NCI-H2196 treated with DMSO at 0.1 percent for 48 hours (cell line): ENCODE data around the gene PDE4D.
A peak's percentile ranks its signal among the peaks of the same experiment; 100 is the strongest.
"Not testable (repeated sequence)": the region's sequence is repeated elsewhere in the genome, so short reads cannot be mapped to it uniquely, and the experiment has no call there.

ENCODE experiments used
- DNase-seq: peaks from one replicate; lab custom pipeline; 2025; ENCODE audit not compliant: unreplicated experiment; lab: John Stamatoyannopoulos, UW

The PDE4D gene

GRCh38 chr5:59711310-59711709 is 182.2 kb downstream of the PDE4D start:
- DNase-seq, result no peak

DNA sequence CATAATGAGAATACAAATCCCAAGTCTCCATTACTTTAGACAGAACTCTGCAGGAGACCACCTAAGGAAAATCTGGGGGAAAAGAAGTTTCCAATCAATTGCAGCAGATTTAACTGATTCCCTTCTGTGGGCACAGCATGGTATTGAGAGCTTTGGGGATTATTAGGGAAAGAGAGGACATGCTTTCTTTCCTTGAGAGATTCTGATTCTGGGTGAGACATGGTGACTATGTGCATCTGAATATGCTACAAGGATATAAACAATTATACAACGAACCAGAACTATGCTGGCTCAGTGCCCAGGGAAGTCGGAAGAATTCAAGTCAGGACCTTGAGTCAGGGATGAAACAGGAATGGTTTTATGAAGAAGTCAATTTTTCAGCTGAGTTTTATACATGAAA is 183.7 kb downstream of the PDE4D start:
- DNase-seq, result no peak

- no peak for DNase-seq
These were observed 184.1 kb downstream of the PDE4D start for GRCh38 chr5:59709346-59709821.

GRCh38 chr5:59704936-59705335 is 188.6 kb downstream of the PDE4D start:
- no peak for DNase-seq

DNA sequence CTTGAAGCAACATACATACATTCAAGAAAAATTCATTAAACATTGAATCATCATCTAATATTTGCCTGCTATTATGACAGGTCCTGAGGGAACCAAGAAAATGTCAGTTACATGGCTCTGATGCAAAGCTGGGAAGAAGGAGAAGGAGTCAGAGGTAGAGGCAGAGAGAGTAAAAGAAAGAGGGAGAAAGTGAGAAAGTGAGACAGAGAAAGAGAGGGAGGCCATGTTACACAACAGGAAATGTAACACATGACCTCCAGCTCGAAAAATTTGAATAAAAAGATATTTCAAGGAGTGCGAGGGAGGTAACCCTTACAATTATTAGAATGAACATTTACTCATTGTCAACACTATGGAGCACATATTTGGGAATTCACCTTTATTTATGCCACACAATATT is 189.7 kb downstream of the PDE4D start:
- no peak for DNase-seq

DNA sequence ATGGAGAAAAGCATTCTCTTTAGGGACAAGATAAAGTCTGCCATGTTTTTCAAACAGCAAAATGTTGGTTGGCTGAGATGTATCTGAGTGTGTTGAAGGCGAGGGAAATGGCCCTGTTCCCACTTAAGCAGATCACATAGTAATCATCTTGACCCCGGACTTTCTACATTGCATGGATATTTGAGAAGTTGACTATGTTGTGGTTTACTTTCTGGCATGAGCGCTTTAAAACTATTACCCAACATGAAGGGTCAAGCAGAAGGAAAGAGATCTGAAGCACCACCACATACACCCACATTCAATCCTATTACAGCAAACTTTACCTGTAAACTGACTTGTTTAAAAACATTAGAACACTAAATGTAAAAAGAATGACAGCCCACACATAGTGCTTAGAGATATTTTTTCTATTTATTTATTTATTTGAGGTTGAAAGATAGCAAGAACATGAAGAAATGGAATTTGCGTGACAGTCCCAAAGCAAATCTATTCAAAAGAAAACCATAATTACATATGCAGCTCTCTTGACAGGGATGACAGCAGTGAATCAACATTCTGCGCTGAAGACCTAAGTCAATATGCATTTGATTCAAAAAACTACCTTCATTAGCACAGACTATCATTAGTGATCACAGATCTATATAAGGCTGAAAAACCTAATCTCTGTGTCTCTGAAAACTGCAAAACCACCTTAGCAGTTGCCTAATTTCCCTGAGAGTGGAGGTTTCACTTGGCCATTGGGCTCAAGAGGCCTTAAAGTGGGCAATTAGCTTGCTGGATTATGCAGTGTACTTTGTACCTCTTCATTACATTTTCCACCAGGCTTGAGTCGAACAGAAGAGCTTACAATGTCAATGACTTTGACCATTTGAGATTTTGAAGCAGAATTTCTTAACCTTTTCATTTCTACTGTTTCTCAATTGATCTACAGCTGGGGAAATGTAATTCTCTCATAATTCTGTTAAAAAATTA is 195.0 kb downstream of the PDE4D start:
- no peak for DNase-seq

DNA sequence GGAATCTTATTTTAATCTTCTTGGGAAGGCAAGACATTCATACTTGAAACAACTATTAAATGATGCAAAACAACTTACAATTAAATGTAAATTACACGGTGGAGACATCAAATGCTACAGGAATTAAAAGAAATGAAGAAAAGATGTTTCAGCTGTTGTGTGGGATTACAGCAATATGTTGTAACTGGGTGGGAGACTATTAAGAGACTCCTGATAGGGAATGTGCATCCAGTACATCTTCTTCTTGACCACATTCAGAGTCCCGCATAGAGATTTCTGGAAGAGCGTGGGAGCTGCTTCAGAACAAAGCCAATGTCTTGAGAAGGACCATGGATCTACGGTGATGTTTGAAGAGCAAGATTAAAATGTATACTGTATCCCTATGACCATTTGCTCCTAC is 199.1 kb downstream of the PDE4D start:
- DNase-seq, result no peak

DNA sequence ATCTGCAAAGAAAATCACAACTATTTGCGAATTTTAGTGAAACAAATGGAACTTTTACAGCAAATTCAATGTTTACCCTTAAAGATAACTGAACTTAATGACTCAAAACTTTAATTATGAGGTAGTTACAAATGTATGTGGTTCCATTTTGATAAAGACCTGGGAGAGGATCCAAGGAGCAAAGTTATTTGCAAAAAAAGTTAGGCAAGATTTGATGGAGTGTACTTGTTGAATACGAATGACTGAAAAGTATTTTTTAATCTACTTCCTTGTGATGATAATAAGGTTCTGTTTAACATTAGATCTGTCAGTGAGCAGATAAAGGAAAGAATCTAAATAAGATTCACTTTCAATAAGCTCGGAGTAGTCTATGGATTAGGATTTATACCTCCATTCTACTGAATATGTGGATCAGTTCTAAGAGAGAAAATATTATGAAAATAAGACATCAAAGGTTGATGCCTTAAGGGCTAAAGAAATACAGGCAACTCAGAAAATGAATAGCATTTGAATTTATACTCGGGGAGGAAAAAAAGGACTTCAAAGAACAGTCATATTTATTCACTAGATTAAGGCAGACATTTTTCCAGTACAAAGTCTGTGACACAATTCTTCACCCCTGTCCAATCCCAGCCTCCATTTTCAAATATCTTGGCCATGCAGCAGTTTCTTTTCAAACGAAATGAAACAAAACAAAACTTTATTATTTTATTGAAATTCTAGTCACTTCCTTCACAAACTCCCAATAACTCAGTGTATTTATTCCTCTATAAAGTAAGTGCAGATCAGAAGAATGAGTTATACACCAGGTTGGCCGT is 199.8 kb downstream of the PDE4D start:
- DNase-seq, result no peak

DNA sequence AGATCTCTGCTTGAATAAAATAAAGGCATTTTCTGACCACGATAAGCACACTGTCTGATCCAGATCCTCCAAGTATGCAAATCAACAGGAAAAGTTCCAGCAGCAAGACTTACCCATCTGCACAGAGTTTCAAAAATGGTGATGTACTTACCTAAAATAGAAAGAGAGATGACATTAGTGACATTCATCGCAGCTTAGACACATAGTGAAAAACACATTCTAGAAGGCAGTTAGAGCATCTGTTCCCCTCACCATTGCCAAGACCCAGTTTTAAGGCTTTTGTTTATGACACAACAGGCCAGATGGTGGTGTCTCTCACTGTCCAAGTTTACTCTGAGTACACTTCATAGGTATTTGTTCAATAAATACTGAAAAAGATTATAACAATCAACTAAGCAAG is 207.7 kb downstream of the PDE4D start:
- no peak for DNase-seq

DNA sequence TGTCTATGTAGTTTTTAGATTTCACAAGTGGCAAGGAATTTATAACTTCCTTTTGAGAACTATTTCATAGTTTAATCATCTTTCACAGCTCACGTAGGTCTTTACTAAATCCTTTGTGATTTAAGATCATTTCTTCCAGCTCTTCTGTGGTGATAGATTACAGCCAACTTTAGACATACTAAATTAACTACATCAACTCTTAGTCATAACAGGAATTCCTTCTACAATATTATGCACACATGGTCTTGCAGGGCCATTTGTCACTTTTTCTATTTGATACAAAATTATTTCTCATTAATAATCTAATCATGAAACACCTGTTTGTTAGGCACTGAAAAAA is 208.4 kb downstream of the PDE4D start:
- no peak for DNase-seq

DNA sequence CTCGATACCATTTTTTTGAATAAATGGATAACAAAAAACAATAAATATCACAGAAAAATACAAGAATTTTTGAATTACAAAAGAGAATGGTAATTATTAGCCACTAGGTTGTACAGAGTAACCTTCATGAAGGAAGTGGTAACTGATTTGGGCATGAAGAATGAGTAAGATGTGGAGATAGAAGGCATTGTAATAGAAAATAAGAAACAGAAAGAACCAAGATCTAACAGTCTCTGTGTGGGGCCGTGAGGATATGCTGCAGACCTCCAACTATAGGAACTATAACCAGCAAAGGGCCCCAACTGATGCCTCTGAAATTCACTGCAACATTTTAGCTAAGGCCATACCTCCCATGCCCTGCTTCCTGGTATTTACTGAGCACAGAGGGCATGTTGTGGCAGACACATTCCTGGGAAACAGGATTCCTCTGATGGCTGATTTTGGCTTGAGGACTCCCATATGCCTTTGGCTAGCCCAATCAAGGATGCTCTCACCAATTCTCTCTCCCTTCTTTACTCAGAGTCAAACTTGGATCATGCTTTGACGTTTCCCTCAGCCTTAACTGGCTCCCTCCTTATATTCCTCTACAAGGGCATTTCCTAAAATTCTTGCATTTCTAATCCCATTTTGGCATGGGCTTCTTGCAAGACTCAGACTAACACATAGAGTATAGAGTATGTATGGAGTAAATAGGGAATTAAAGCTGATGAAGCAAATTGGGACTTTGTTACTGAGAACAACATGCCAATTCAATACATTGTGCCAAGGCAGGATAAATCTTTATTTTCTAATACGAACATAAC is 208.9 kb downstream of the PDE4D start:
- no peak for DNase-seq

GRCh38 chr5:59683311-59683710 is 210.2 kb downstream of the PDE4D start:
- no peak for DNase-seq

- DNase-seq, result no peak
These were observed 211.0 kb downstream of the PDE4D start for GRCh38 chr5:59682542-59682941.

- no peak for DNase-seq
These were observed 214.6 kb downstream of the PDE4D start for GRCh38 chr5:59678943-59679342.

DNA sequence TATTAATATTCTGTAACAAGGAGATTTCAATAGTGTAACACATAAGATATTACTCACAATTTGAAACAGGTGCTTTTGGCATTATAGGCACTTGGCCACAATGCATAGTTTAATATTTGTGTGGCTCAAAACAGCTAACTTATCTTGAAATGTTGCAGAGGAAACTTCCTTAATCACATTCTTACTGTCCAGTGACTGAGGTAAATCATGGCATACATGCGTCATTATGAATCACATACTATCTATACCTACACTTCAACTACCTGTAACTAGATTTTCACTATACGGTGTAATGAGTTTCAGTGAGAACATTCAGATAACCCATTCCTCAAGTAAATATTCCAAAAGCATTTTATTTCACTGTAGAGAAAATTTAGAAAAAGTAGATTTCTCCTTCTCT is 218.8 kb downstream of the PDE4D start:
- no peak for DNase-seq

DNA sequence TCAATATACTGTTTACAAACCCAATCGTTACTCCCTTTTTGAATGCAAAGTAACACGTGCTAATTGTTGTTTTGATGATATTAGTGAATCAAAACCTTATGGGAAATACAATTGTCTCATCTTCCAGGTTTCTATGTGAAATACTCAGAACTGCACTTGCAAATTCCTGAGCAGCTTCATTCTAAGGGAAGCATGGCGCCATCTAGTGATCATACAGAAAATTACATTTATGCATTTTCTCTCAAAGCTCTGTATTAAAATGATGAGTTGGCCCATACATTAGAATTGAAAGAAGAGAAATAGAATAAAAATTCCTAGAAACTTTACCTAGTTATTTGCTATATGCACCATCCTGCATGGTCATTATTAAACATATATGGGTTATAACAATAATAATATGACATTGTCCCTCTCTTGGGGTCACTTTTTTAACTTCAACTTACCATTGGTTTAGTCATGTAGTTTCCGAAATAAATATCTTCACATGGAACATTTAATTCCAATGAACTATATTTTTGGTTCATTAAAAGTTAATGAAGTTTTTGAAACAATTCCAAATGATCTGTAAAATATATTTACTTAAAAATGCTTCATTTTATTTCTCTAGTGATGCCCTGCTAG is 220.0 kb downstream of the PDE4D start:
- peak; percentile 3 for DNase-seq

DNA sequence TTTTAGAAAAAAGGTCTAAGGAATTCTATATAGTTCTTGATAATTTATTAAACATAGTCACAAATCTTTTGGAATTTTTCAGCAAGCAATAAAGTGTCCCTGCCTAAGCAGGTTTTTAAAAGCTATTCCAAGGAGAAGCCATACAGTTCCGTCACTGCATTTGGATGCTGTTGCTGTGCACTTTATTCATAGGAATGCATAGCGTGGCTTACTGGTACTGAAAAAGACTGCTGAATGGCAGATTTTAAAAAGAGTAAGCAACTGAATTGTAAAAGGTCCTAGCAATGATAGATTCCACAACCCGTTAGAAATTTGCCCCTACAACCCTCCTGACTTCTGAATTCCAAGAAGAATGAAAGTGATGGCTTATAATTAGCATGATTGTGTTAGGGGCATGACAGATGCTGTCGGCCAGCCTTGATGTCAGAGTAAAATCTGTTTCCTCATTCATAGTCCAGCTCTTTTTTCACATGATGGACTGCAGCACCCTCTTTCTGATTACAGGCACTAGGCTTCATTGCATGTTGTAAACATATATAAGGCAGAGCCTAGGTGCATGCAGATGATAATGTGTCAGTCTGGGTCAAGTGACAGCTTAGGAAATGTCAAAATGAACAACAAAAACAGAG is 227.0 kb downstream of the PDE4D start:
- no peak for DNase-seq

DNA sequence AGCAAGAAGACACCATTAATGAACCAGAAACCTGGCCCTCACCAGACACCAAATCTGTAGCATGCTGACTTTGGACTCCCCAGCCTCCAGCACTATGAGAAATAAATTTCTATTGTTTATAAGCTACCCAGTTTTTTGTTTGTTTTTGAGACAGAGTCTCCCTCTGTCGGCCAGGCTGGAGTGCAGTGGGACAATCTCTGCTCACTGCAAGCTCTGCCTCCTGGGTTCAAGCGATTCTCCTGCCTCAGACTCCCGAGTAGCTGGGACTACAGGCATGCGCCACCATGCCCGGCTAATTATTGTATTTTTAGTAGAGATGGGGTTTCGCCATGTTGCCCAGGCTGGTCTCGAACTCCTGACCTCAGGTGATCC is 227.7 kb downstream of the PDE4D start:
- DNase-seq, result not testable (repeated sequence)

- DNase-seq, result no peak
These were observed 228.3 kb downstream of the PDE4D start for GRCh38 chr5:59665086-59665831.
